ENCODE data around the gene ISLR. TPM values are rescaled to one million over a fixed set of nuclear protein-coding genes. Genes with fewer than 3 reads are reported as not detected.
A peak's percentile ranks its signal among the peaks of the same experiment; 100 is the strongest.

The ISLR gene
- total RNA-seq, 2 experiments from 2014 or later: not detected

GRCh38 chr15:74209560-74209958, 36.0 kb downstream of the ISLR start:
- no peak for DNase-seq
- Mint-ChIP-seq H3K4me1 (no peaks in the 10 kb centered on the region), H3K4me3 (no peak overlapping the region), H3K27ac (no peak overlapping the region), H3K36me3 (ENCODE audit: low read depth) (no peaks in the 10 kb centered on the region), H3K9me3 (no peaks in the 10 kb centered on the region), H3K27me3 (peaks cover 18% of the 10 kb centered on the region)
- ChIA-PET CTCF (interaction anchor here (1.2 kb wide), 1 partner anchor 222 kb away, joined by 3 read pairs; no protein-coding TSS in a partner anchor), POLR2A (no interaction called here)

- ChIA-PET CTCF (no interaction called here), POLR2A (no interaction called here)
- Mint-ChIP-seq H3K36me3 (ENCODE audit: low read depth) (no peaks in the 10 kb centered on the region), H3K27ac (no peak overlapping the region), H3K4me3 (no peak overlapping the region), H3K9me3 (no peaks in the 10 kb centered on the region), H3K4me1 (peaks cover 4% of the 10 kb centered on the region), H3K27me3 (peaks cover 22% of the 10 kb centered on the region)
- DNase-seq: no peak
Observed at GRCh38 chr15:74209997-74210671, 36.6 kb downstream of the ISLR start.

GRCh38 chr15:74210729-74211128, 37.2 kb downstream of the ISLR start:
- no peaks in the 10 kb centered on the region for H3K36me3 Mint-ChIP-seq (ENCODE audit: low read depth)
- no peak for DNase-seq
- ChIA-PET CTCF (no interaction called here), POLR2A (no interaction called here)
- no peak overlapping the region for H3K4me3 Mint-ChIP-seq
- no peaks in the 10 kb centered on the region for H3K9me3 Mint-ChIP-seq
- no peak overlapping the region for H3K27ac Mint-ChIP-seq
- H3K27me3 Mint-ChIP-seq: peaks cover 23% of the 10 kb centered on the region
- H3K4me1 Mint-ChIP-seq: peaks cover 6% of the 10 kb centered on the region

GRCh38 chr15:74211656-74212055, 38.1 kb downstream of the ISLR start:
- H3K27me3 Mint-ChIP-seq: peaks cover 23% of the 10 kb centered on the region
- no peak for DNase-seq
- POLR2A ChIA-PET: no interaction called here
- no peaks in the 10 kb centered on the region for H3K9me3 Mint-ChIP-seq
- no peaks in the 10 kb centered on the region for H3K36me3 Mint-ChIP-seq (ENCODE audit: low read depth)
- CTCF ChIA-PET: interaction anchor here (1.2 to 1.5 kb wide), 2 partner anchors 11 to 109 kb away, joined by 3 read pairs; no protein-coding TSS in a partner anchor
- no peak overlapping the region for H3K27ac Mint-ChIP-seq
- peaks cover 6% of the 10 kb centered on the region for H3K4me1 Mint-ChIP-seq
- no peak overlapping the region for H3K4me3 Mint-ChIP-seq

GRCh38 chr15:74212494-74212893, 39.0 kb downstream of the ISLR start:
- Mint-ChIP-seq H3K36me3 (ENCODE audit: low read depth) (no peaks in the 10 kb centered on the region), H3K4me3 (no peak overlapping the region), H3K4me1 (peaks cover 6% of the 10 kb centered on the region), H3K27ac (no peak overlapping the region), H3K9me3 (no peaks in the 10 kb centered on the region), H3K27me3 (peaks cover 19% of the 10 kb centered on the region)
- CTCF ChIA-PET: interaction anchor here (1.2 to 1.5 kb wide), 2 partner anchors 12 to 108 kb away, joined by 3 read pairs; no protein-coding TSS in a partner anchor
- DNase-seq: no peak
- POLR2A ChIA-PET: no interaction called here

- CTCF ChIA-PET: interaction anchor here (0.6 kb wide), 1 partner anchor 101 kb away, joined by 3 read pairs; no protein-coding TSS in a partner anchor
- no peak overlapping the region for H3K27ac Mint-ChIP-seq
- DNase-seq: no peak
- H3K4me3 Mint-ChIP-seq: no peak overlapping the region
- peaks cover 9% of the 10 kb centered on the region for H3K27me3 Mint-ChIP-seq
- no peaks in the 10 kb centered on the region for H3K9me3 Mint-ChIP-seq
- POLR2A ChIA-PET: no interaction called here
- H3K4me1 Mint-ChIP-seq: peaks cover 6% of the 10 kb centered on the region
- no peaks in the 10 kb centered on the region for H3K36me3 Mint-ChIP-seq (ENCODE audit: low read depth)
Observed at GRCh38 chr15:74213858-74214284, 40.4 kb downstream of the ISLR start.

GRCh38 chr15:74214324-74215021, 41.0 kb downstream of the ISLR start:
- CTCF ChIA-PET: no interaction called here

GRCh38 chr15:74215958-74216357, 42.4 kb downstream of the ISLR start:
- POLR2A ChIA-PET: no interaction called here
- Mint-ChIP-seq H3K27me3 (peaks cover 14% of the 10 kb centered on the region), H3K27ac (no peak overlapping the region), H3K36me3 (ENCODE audit: low read depth) (no peaks in the 10 kb centered on the region), H3K4me3 (no peak overlapping the region), H3K9me3 (no peaks in the 10 kb centered on the region), H3K4me1 (peaks cover 6% of the 10 kb centered on the region)
- no peak for DNase-seq
- CTCF ChIA-PET: interaction anchor here (0.6 to 1.1 kb wide), 2 partner anchors 11 to 439 kb away, joined by 3 read pairs; no protein-coding TSS in a partner anchor

More at GRCh38 chr15:74214324-74215021, 41.0 kb downstream of the ISLR start:
- no peak overlapping the region for H3K4me3 Mint-ChIP-seq
- H3K9me3 Mint-ChIP-seq: no peaks in the 10 kb centered on the region
- no peak overlapping the region for H3K27ac Mint-ChIP-seq
- no peaks in the 10 kb centered on the region for H3K36me3 Mint-ChIP-seq (ENCODE audit: low read depth)
- H3K27me3 Mint-ChIP-seq: peaks cover 9% of the 10 kb centered on the region
- no peak for DNase-seq
- POLR2A ChIA-PET: no interaction called here
- peaks cover 6% of the 10 kb centered on the region for H3K4me1 Mint-ChIP-seq

- Mint-ChIP-seq H3K27me3 (peaks cover 16% of the 10 kb centered on the region), H3K9me3 (no peaks in the 10 kb centered on the region), H3K27ac (no peak overlapping the region), H3K4me3 (no peak overlapping the region), H3K36me3 (ENCODE audit: low read depth) (no peaks in the 10 kb centered on the region), H3K4me1 (peaks cover 6% of the 10 kb centered on the region)
- CTCF ChIA-PET: interaction anchor here (1.1 kb wide), 1 partner anchor 10 kb away, joined by 3 read pairs; no protein-coding TSS in a partner anchor
- POLR2A ChIA-PET: no interaction called here
- no peak for DNase-seq
Observed at GRCh38 chr15:74216949-74217348, 43.4 kb downstream of the ISLR start.

- Mint-ChIP-seq H3K4me1 (peaks cover 6% of the 10 kb centered on the region), H3K27me3 (peaks cover 21% of the 10 kb centered on the region), H3K27ac (no peak overlapping the region), H3K9me3 (no peaks in the 10 kb centered on the region), H3K4me3 (no peak overlapping the region), H3K36me3 (ENCODE audit: low read depth) (no peaks in the 10 kb centered on the region)
- CTCF ChIA-PET: interaction anchor here (0.5 kb wide), 1 partner anchor 757 kb away, joined by 4 read pairs; no protein-coding TSS in a partner anchor
- POLR2A ChIA-PET: no interaction called here
- DNase-seq: no peak
Observed at GRCh38 chr15:74217907-74218885, 44.7 kb downstream of the ISLR start.

- Mint-ChIP-seq H3K4me1 (no peaks in the 10 kb centered on the region), H3K27me3 (peaks cover 23% of the 10 kb centered on the region), H3K36me3 (ENCODE audit: low read depth) (no peaks in the 10 kb centered on the region), H3K9me3 (no peaks in the 10 kb centered on the region), H3K4me3 (no peak overlapping the region), H3K27ac (peak overlapping the region; percentile 44)
- DNase-seq: no peak
- ChIA-PET POLR2A (interaction anchor here (0.6 kb wide), 1 partner anchor 624 kb away, joined by 3 read pairs; no protein-coding TSS in a partner anchor), CTCF (interaction anchor here (0.7 to 1.5 kb wide), 2 partner anchors 16 to 21 kb away, joined by 3 to 5 read pairs; partner anchors contain the start of gene CCDC33)
Observed at GRCh38 chr15:74220475-74221248, 47.2 kb downstream of the ISLR start.
